Limb (tissue), 2 donors: Measurements from ENCODE around the gene RPP21.

Experiments used
- DNase-seq, 2 donors: peaks; one replicate each; pipeline ENCODE4 v3.0.0-alpha.2; 2016; ENCODE audit errors: extremely low spot score in 2 of 2

Gene RPP21

GRCh38 chr6:30344868-30345671 lies at the start of gene RPP21:
TSS of gene RPP21 (plus strand) at chr6:30345156. CDS start at chr6:30345172, 16 bp downstream.
- peak; percentile 81 to 91 for DNase-seq

DNA sequence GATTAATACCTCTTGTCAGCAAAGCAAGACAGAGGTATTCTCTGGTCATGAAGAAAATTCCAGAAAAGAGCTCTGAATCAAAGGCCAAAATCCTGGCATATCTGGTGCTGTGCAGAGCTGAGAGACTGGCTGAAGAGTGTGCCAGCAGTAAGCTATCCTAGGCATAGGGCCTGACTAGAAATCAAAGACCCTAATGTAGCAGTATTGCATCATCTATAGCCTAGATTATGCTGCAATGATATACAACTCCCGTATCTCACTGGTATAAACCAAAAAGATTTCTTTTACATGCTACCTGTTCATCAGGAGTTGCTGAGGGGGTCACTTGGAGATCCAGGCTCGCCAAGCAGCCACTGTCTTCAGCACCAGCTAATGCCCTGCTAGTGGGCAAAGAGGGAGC lies 49.1 kb upstream of the RPP21 start:
- DNase-seq: no peak

- no peak for DNase-seq
These were observed 41.0 kb upstream of the RPP21 start for GRCh38 chr6:30304002-30304401.

- DNase-seq: no peak
These were observed 33.9 kb upstream of the RPP21 start for GRCh38 chr6:30311101-30311500.

- DNase-seq: no peak
These were observed 33.3 kb upstream of the RPP21 start for GRCh38 chr6:30311671-30312070.

DNA sequence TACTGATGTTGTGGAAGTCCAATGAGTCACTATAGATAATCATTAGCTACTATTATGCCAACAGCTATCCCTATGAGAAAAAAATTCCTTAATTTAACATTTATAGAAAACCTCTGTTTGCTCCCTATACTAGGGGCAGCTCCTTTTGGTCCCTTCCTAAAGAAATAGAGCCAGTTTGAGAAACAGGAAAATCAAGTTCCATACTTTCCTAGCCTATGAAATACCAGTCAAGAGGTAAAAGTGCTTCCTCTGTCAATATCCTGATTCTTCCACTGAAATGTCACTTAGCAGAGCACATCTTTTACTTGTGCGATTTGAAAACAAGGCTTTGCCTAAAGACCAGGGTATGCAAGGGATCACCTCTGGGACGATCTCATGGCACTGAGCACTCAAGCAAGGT lies 32.7 kb upstream of the RPP21 start:
- DNase-seq: no peak

- no peak for DNase-seq
These were observed 32.2 kb upstream of the RPP21 start for GRCh38 chr6:30312676-30313321.

GRCh38 chr6:30315156-30315555 lies 29.8 kb upstream of the RPP21 start:
- no peak for DNase-seq

- no peak for DNase-seq
These were observed 26.9 kb upstream of the RPP21 start for GRCh38 chr6:30317913-30318589.

- DNase-seq: no peak
These were observed 25.7 kb upstream of the RPP21 start for GRCh38 chr6:30319146-30319835.

DNA sequence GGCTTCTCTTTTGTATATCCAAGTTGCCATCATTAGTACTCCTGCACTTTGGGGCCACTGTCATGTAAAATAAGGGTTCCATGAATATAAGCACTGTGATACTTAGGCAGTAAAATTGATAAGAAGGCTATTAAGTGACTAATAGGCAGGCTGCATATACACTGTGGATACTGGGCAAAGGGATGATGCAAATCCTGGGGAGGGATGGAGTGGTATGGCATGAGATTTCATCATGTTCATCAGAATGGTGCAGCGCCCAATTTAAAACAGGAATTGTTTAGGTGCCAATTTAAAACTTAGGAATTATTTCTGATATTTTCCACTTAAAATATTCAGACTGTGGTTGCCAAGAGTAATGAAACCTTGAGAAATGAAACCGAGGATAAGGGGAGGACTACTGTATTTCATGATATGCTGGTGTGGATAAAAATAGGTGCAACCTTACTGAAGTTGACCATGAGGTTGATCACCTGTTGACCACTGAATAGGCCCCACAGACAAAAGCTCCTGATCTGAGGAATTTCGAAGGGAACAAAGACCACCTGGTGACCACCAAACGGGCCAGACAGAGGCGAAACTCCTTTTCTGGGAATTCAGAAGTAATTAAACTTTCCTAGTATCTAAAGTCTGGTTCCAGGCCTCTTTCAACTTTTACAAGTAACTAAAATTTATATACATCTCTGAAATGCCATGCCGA lies 23.1 kb upstream of the RPP21 start:
- DNase-seq: no peak

DNA sequence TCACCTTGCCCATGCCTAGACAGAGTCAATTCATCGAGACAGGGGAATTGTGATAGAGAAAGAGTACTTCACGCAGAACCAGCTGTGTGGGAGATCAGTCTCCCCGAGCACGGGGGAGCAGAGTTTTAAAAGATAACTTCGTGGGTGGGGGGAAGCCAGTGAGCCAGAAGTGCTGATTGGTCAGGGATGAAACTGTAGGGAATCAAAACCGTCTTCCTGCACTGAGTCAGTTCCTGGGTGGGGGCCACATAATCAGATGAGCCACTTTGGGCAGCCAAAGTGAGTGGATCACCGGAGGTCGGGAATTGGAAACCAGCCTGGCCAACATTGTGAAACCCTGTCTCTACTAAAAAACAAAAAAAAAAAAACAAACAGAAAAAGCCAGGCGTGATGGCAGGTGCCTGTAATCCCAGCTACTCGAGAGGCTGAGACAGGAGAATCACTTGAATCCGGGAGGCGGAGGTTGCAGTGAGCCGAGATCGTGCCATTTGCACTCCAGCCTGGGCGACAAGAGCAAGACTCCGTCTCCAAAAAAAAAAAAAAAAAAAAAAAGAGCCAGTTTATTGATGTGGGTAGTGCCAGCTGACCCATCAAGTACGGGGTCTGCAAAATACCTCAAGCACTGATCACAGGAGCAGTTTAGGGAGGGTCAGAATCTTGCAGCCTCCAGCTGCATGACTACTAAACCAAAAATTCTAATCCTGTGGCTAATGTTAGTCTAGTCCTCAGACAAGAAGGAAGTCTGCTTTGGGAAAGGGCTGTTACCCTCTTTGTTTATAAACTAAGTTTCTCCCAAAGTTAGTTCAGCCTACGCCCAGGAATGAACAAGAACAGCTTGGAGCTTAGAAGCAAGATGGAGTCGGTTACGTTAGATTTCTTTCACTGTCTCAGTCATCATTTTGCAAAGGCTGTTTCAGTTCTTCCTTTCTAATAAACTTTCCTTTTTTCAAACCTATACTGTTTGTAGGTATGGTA lies 22.1 kb upstream of the RPP21 start:
- no peak for DNase-seq

- DNase-seq: no peak
These were observed 21.1 kb upstream of the RPP21 start for GRCh38 chr6:30323806-30324205.

- peak in 1 of 2 donors; percentile 24 for DNase-seq
These were observed 19.6 kb upstream of the RPP21 start for GRCh38 chr6:30325150-30325872.

GRCh38 chr6:30325873-30326525 lies 19.0 kb upstream of the RPP21 start:
- DNase-seq: no peak

DNA sequence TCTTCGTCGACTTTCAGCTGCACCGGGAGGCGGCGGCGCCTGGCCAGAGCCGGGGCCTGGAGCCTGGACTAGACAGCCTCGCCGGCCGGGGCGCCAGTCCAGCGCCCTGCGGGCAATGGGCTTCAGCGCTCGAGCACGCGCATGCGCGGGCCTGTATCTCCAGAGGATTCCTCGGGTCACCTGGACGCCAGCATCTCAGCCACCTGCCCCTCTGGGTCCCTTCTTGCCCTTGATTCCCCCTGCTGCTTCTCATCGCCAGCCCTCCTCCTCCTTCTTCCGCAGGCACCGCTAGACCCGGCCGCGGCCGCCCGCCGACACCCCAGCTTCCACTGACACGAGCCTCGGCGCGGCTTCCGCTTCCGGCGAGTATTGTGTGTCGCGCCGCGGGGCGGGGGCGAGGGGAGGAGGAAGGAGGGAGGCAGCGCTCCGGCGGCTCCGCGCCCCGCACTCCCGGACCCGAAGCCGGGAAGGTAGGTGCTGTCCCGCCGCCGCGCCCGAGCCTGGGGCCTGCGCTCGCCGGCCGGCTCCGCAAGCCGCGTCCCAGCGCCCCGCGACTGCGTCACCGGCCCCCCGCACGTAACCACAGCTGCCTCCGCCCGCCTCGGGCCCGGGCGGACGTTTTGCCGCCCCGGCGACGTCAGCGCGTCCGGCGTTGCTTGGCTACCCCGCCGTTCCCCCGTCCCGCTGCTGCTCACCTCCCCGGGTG lies 18.3 kb upstream of the RPP21 start, which contains the start of gene TRIM39:
TRIM39 (plus strand) TSS at position 402 of the 706 bp plus-strand sequence. CDS start 2,391 bp downstream, outside the sequence.
- peak; percentile 86 to 93 for DNase-seq

DNA sequence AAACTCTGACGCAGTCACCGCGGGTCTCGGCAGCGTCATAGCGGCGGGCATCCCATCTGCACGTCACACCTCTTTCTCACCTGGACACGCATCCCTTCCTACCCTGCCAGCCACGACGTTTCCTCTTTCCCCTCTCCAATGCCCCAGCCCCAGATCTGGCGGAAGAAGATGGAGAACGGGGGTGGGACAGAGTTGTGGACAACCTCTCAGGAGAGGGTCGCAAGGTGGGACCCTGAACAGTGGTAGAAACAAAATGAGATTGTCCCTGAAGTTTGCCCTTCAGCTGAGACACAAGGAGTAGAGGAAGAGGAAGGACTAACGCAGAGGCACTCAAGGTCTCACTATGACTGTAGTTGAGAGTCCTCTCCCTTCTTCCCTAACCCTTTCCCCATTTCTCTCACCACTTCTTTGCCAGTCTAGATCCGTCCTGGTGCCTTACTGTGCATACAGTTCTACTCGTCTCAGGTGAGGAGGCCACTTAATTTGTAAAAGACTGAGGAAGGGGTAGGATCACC lies 17.7 kb upstream of the RPP21 start:
- no peak for DNase-seq

DNA sequence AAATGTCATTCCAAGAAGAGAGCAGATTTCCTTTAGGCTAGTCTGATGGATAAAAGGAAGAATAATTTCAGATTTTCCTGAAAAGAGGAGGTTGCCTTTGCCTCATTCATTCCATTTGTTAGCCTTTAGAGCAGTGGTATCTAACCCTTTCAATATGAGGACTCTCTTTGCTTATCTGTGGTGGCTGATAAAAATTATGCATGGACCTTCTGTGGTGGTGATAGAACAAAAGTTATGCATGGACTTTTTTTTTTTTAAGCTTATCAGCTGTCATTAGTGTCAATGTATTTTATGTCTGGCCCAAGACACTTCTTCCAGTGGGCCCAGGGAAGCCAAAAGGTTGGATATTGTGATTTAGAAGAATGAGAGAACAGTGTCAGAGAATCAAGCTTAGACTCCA lies 16.6 kb upstream of the RPP21 start:
- no peak for DNase-seq
